Amygdala (tissue), 56 donors: ENCODE results near the gene TGFBRAP1.

Experiments
- DNase-seq, 56 donors: peaks; one replicate each; lab custom pipeline; 2025; lab: John Stamatoyannopoulos, UW

Gene TGFBRAP1

DNA sequence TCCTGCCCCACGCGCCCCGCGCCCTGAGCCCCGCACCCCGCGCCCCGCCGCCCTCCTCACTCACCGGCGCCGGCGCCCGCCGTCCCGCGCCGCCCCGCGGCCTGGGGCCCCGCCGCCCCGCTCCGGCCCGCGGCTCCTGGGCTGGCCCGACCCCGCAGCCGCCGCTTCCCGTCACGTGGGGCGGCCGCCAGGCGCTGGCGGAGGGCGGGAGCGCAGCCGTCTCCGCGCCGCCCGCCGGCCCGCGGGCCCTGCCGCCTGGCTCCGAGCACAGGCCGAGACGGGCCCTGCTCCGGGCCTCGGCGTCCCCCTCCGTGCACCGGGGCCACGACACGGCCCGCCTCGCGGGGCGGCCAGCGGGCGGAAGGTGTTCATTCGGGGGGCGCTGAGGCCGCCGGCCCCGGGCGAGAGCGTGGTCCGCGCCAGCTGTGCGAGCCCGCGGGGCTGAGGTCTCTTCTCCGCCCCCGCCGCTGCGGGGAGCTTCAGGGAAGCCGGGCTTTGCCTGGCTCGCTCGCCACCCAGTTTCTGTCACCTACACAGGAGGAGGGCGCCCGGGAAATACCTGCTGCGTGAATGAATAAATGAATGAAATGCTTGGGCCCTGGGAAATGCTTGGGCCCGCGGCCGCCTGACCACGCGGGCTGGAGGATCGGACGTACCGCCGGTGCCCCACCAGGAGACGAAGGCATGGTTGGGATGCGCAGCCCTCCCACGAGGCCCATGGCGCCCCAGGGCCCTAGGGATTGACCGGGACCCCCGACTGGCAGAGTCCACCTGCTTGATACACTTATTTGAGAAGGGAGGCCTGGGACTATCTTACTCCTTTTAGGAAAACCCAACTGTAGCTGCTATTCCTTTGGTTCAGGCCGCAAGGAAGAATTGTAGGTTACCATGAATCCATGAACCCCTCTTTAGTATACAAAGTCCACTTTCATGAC lies at the start of gene TGFBRAP1:
Gene TGFBRAP1 (minus strand): TSS at position 175 of the 935 bp plus-strand sequence. CDS start 21,434 bp downstream, outside the sequence.
- DNase-seq = peak in 24 of 56 donors; percentile 21 to 70 (median 46)

DNA sequence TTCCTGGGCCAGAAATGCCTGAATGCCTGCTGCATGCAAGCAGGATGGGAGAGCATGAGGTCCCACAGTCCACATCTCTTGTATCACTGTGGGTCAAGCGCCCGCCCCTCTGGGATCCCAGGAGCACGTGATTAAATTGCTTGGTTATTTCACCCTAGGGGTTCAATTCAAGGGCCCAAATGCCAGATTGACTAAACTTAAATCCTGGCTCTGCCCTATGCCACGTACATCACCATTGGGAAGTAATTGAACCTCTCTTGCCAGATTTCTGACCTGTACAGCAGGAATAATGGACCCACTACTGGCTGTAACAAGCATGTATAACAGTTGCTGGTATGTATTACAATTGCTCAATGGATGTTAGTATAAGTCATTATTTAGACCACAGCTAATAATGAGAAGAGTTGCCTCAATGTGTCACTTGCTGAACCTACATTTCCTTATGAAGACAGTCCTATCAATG lies 49.4 kb upstream of the TGFBRAP1 start:
- DNase-seq = no peak

- no peak for DNase-seq
These were observed 48.8 kb upstream of the TGFBRAP1 start for GRCh38 chr2:105378276-105378840.

GRCh38 chr2:105377871-105378270 lies 48.3 kb upstream of the TGFBRAP1 start:
- no peak for DNase-seq

DNA sequence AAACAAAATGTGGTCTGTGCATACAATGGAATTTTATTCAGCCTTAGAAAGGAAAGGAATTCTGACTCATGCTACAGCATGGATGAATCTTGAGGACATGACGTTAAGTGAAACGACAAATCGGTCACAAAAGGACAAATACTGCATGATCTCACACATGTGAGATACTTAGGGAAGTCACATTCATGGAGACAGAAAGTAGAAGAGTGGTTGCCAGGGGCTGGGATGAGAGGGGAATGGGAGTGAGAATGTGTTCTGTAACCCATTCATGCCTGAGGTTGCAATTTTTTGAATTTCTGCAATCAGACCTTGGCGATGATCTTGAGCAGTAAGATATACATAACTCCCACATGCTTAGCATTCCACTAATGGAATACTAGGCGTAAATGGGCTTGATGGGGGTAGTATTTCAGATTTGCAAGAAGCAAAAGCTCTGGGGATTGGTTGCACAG lies 47.3 kb upstream of the TGFBRAP1 start:
- DNase-seq = no peak

GRCh38 chr2:105376010-105376409 lies 46.5 kb upstream of the TGFBRAP1 start:
- no peak for DNase-seq

DNA sequence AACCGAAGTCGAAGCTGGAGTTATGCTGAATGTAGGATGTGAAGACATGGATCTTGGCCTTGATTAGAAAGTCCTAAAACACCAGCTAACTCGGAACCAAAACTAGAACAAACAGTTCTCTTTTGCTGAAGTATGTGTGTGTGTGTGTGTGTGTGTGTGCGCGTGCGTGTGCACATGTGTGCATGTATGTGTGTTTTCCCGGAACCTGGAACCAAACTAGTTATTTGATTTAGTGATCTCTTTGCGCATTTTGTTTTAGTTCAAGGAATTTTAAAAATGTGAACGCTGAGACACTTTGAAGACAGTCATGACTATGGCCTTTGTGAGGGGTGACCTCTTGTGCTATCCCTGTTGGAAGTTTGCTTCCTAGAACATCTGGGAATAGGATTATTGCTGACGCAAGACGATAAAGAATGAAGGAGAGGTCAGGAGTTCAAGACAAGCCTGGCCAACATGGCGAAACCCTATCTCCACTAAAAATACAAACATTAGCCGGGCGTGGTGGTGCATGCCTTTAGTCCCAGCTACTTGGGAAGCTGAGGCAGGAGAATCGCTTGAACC lies 45.5 kb upstream of the TGFBRAP1 start:
- no peak for DNase-seq

DNA sequence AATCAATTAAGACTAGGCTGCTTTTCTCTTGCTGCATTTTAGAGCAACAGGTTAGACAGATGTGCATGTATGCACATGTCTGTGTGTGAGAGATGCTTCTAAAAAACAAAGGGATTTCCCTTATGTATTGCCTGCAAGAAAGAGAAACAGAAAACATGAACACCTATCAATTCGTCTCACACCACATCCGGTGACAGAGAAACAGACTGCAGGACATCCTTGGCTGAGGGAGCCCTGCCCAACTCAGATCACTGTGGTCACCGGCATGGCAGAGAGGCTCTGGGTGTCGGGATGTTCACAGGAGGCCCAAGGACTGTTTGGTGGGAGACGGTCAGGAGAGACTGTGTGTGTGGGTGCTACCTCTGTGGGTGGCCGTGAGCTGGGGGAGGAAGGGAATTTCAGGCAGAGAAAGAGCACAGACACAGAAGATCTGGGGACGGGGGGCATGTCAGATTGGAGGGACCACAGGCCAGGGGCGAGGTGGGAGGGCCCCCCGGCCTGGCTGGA lies 44.4 kb upstream of the TGFBRAP1 start:
- DNase-seq = no peak

DNA sequence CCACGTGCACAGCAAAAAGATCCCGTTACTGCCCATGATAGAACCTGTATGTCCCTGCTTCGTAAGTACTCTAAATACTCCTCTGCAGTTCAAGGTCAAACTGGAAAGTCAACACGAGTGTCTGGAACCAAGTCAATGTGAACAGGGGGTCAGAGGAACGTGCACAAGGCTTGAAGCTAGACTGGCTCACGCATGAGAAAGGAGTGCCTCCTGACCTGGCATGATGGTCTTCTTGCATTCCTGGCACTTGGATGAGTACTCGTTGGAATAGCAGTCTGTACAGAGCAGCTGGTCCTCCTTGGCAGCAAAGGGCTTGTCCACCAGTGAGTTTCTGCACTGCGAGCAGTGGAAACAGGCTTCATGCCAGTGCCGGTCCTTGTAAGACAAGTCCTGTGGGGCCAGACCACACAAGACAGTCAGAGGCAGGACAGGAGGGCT lies 43.8 kb upstream of the TGFBRAP1 start:
- peak in 11 of 56 donors; percentile 9 to 38 (median 20) for DNase-seq

GRCh38 chr2:105371810-105372209 lies 42.3 kb upstream of the TGFBRAP1 start:
- DNase-seq = no peak

DNA sequence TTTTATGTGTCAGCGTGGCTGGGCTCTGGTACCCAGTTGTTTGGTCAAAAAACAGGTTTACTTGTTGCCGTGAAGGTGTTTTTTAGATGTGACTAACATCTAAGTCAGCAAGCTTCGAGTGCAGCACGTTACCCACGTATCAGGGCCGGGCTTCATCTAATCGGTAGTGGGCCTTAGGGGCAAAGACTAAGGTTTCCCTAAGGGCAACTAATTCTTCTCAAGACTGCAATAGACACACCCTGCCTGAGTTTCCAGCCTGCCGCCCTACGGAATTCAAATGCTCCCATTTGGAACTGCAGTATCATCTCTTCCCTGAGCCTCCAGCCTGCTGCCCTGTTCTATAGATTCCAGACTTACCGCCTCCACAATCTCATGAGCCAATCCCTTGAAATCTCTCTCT lies 41.6 kb upstream of the TGFBRAP1 start:
- no peak for DNase-seq

DNA sequence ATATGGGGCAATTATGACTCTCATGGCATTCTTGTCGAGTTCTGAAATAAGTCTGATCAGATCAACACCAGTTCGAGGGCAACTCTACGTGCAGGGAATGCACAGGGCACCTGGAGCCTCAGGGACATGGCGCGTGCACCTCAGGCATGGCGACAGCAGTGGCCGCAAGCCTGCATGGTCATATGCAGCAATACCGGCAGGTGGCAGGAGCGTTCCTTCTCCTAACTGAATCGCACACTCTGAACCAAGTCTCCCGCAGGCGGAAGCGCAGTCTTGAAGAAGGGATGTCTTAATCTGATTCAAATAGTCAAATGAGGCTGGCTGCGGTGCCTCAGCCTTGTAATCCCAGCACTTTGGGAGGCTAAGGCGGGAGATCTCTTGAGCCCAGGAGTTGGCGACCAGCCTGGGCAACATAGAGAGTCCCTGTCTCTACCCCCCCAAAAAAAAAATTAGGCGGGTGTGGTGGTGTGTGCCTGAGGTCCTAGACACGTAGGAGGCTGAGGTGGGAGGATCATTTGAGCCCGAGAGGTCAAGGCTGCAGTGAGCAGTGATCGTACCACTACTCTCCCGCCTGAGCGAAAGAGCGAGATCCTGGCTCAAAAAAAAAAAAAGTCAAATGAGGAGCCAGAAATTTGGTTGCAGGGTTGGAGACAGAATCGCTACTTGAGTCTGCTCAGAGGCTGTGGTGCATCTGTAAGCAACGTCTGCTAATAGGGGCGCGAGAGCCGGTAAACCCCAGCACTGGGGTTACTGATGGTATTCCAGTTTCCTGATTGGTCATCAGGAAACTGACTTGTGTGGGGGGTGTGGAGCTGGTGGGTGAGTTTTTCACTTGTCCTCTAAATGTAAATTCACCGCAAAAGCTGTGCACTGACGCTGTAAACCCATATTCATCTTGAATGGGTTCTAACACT lies 40.5 kb upstream of the TGFBRAP1 start:
- peak; percentile 5 to 87 (median 63) for DNase-seq

- no peak for DNase-seq
These were observed 39.3 kb upstream of the TGFBRAP1 start for GRCh38 chr2:105368759-105369408.

GRCh38 chr2:105365206-105365605 lies 35.7 kb upstream of the TGFBRAP1 start:
- no peak for DNase-seq

- no peak for DNase-seq
These were observed 35.1 kb upstream of the TGFBRAP1 start for GRCh38 chr2:105364436-105365139.

DNA sequence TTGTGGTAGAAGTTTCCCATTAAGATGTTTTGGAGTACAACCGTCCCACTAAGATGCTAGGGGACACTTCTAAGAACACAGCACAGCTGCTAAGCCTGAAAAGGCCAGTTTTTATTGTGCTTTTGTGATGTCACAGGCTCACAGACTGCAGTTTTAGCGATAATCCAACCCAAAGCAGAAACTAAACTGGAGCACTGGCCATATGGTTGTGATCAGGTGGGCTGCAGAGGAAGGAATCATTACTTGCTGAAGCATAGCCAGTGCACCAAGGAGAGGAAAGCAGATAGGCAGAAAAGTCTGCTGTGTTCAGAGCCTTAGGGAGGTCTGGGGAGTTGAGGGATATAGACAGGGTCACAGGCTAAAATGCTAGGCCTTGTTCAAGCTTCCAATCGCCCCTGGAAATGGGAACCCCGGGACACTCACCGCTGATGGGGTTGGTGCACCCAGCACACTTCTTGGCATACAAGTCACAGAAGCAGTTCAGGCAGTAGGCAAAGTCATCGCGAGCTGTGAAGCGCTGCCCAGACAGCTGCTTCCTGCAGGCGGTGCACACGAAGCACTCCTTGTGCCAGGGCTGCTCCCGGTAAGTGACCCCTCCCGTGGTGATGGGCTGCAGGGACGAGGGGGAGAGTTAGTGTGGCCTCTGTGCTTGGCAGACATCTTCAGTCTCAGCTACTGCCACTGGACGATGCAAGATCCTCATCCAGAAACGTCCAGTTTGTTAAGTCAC lies 33.5 kb upstream of the TGFBRAP1 start:
- DNase-seq = peak in 2 of 56 donors; percentile 34 to 45

DNA sequence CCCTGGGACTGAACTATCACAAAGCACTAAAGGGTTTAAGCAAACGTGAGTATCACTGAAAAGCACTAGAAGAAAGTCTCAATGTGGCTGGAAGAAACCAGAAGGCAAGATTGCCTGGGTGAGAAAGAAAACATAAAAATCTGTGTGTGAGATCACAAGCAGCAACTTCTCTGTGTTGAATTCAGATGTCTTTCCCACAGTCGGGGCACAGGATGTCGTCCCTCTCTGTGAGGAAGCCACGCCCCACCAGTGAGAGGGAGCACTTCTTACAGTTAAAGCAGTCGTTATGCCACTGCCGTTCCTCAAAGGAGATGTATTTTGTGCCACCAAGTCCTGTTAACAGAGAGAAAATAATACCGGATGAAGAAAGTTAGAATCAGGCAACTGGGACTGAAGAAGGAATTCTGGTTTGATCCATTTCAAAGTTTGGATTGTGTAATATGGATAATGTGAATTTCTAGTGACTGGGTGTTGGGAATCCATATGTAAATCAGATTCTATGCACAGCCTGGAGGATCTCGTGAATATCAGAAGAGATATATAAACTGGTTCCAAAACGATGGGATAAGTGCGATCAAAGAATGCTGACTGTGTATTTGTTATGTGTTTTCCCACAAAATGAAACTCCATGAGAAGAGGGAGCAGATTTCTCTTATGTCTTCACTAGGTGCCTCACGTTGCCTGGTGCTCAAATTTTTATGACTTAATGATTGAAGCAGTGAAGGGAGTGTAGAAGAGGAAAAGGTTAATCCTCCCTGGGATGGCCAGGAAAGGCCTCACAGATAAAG lies 31.8 kb upstream of the TGFBRAP1 start:
- no peak for DNase-seq
